Suprapubic skin (tissue), 4 donors: ENCODE measurements around the gene IDH3B. TPM values are rescaled to one million over a fixed set of nuclear protein-coding genes. Genes with fewer than 3 reads are reported as not detected.
A peak's percentile ranks its signal among the peaks of the same experiment; 100 is the strongest.
"Not testable (repeated sequence)": the region's sequence is repeated elsewhere in the genome, so short reads cannot be mapped to it uniquely, and the experiment has no call there.

Source experiments
- DNase-seq, 2 donors: peaks; one replicate each; pipeline ENCODE4 v3.0.0-alpha.2; 2019; ENCODE audit warnings: low spot score in 2 of 2
- H3K27ac ChIP-seq: fragments of 200-600 bp; sonication (generic); one replicate; pipeline ENCODE4 v1.5.1; 2019
- H3K27me3 ChIP-seq: fragments of 200-600 bp; sonication (generic); one replicate; pipeline ENCODE4 v1.5.1; 2019
- H3K36me3 ChIP-seq: fragments of 200-600 bp; sonication (generic); one replicate; pipeline ENCODE4 v1.5.1; 2019
- H3K4me1 ChIP-seq: fragments of 200-600 bp; sonication (generic); one replicate; pipeline ENCODE4 v1.5.1; 2019
- H3K4me3 ChIP-seq: fragments of 200-600 bp; sonication (generic); one replicate; pipeline ENCODE4 v1.5.1; 2019; ENCODE audit warnings: mild to moderate bottlenecking
- H3K9me3 ChIP-seq: fragments of 200-600 bp; sonication (generic); one replicate; pipeline ENCODE4 v1.5.1; 2019
- CTCF ChIP-seq, 2 donors: fragments of 200-600 bp in 1 of 2; fragments of 450-650 bp in 1 of 2; sonication (generic) in 1 of 2; IDR thresholded peaks; one replicate each; pipeline ENCODE4 v1.5.1; 2016 to 2019; ENCODE audit warnings: antibody characterized with exemption in 2 of 2, mild to moderate bottlenecking in 1 of 2, moderate library complexity in 1 of 2
- EP300 ChIP-seq: sonication (generic); formaldehyde crosslinking; IDR thresholded peaks from one replicate; pipeline ENCODE4 v1.6.1; 2017; ENCODE audit warnings: antibody characterized with exemption
- POLR2A ChIP-seq, 2 donors: fragments of 450-650 bp; IDR thresholded peaks; one replicate each; pipeline ENCODE4 v1.6.1; 2017; ENCODE audit warnings: antibody characterized with exemption in 2 of 2, mild to moderate bottlenecking in 2 of 2, moderate library complexity in 2 of 2
- POLR2AphosphoS5 ChIP-seq, 3 donors: sonication (generic); formaldehyde crosslinking; IDR thresholded peaks; one replicate each; pipeline ENCODE4 v1.6.1; 2017; ENCODE audit warnings: antibody characterized with exemption in 3 of 3
- WGBS: methylation state at CpG from one replicate; pipeline ENCODE4 v1.1.5; 2018; 5-methylcytosine and 5-hydroxymethylcytosine counted together
- total RNA-seq, 4 donors: library from RNA; depleted of rRNA; stranded (reverse); fragments of >200 nt; gene quantifications; one replicate each; pipeline ENCODE4 v1.1.0, GENCODE V29; 2016

The IDH3B gene
- total RNA-seq, 4 donors from 2014 or later = 119 to 135 (median 121) TPM

- WGBS = 77% methylated on average over 2 of the region's 3 CpGs
- Histone ChIP-seq H3K36me3 (no peaks in the 10 kb centered on the region), H3K27me3 (peaks cover 29% of the 10 kb centered on the region), H3K4me3 (no peak overlapping the region), H3K27ac (no peak overlapping the region), H3K9me3 (no peaks in the 10 kb centered on the region), H3K4me1 (peaks cover 9% of the 10 kb centered on the region)
- DNase-seq = peak in 1 of 2 donors; percentile 70
- TF ChIP-seq EP300 = no peak
Observed at GRCh38 chr20:2697768-2698167, 33.8 kb upstream of the IDH3B start.

- Histone ChIP-seq H3K4me3 (no peak overlapping the region), H3K4me1 (peaks cover 14% of the 10 kb centered on the region), H3K36me3 (no peaks in the 10 kb centered on the region), H3K27me3 (peaks cover 31% of the 10 kb centered on the region), H3K9me3 (no peaks in the 10 kb centered on the region), H3K27ac (no peak overlapping the region)
- WGBS = 89% methylated on average over 7 of the region's 9 CpGs
- peak; percentile 47 to 76 for DNase-seq
- TF ChIP-seq POLR2A (IDR thresholded peaks at IDR 0.05) (no peak), EP300 (no peak), POLR2AphosphoS5 (IDR thresholded peaks at IDR 0.05) (no peak), CTCF (IDR thresholded peaks at IDR 0.05) (no peak)
Observed at GRCh38 chr20:2696646-2697045, 32.6 kb upstream of the IDH3B start.

GRCh38 chr20:2695984-2696525 is 32.0 kb upstream of the IDH3B start:
- H3K36me3 ChIP-seq, H3K9me3 ChIP-seq, H3K4me3 ChIP-seq, H3K27ac ChIP-seq: not testable (repeated sequence)
- 96% methylated on average over 12 of the region's 12 CpGs for WGBS
- Histone ChIP-seq H3K4me1 (peaks cover 14% of the 10 kb centered on the region), H3K27me3 (peaks cover 34% of the 10 kb centered on the region)
- peak; percentile 34 to 43 for DNase-seq

- peaks cover 14% of the 10 kb centered on the region for H3K4me1 ChIP-seq
- no peak for TF ChIP-seq EP300
- TF ChIP-seq POLR2A (IDR thresholded peaks at IDR 0.05) = no peak
- TF ChIP-seq CTCF (IDR thresholded peaks at IDR 0.05) = no peak
- TF ChIP-seq POLR2AphosphoS5 (IDR thresholded peaks at IDR 0.05) = no peak
- peak; percentile 48 to 57 for DNase-seq
- no peak overlapping the region for H3K4me3 ChIP-seq
- H3K9me3 ChIP-seq = no peaks in the 10 kb centered on the region
- H3K36me3 ChIP-seq = no peaks in the 10 kb centered on the region
- 83% methylated on average over 13 of the region's 13 CpGs for WGBS
- H3K27me3 ChIP-seq = peaks cover 34% of the 10 kb centered on the region
- no peak overlapping the region for H3K27ac ChIP-seq
Observed at GRCh38 chr20:2695206-2695983, 31.4 kb upstream of the IDH3B start.

GRCh38 chr20:2694519-2694918 is 30.5 kb upstream of the IDH3B start:
- peak; percentile 38 to 63 for DNase-seq

More at GRCh38 chr20:2694519-2694918, 30.5 kb upstream of the IDH3B start:
- WGBS = 81% methylated on average over 11 of the region's 13 CpGs
- Histone ChIP-seq H3K4me3 (no peak overlapping the region), H3K27ac (no peak overlapping the region), H3K9me3 (no peaks in the 10 kb centered on the region), H3K36me3 (no peaks in the 10 kb centered on the region), H3K4me1 (peaks cover 14% of the 10 kb centered on the region), H3K27me3 (peaks cover 34% of the 10 kb centered on the region)
- TF ChIP-seq EP300 = no peak
- TF ChIP-seq CTCF (IDR thresholded peaks at IDR 0.05) = no peak
- no peak for TF ChIP-seq POLR2AphosphoS5 (IDR thresholded peaks at IDR 0.05)
- no peak for TF ChIP-seq POLR2A (IDR thresholded peaks at IDR 0.05)
